ENCODE measurements around the gene RAPGEF2.

- TF ChIP-seq CTCF (conservative IDR thresholded peaks at IDR 0.05) (no peak), ZFX (IDR thresholded peaks at IDR 0.05) (no peak)
Observed at GRCh38 chr4:159368320-159368719, 265.4 kb downstream of the RAPGEF2 start.
